ENCODE measurements around the gene BMP6. TPM values are rescaled to one million over a fixed set of nuclear protein-coding genes. Genes with fewer than 3 reads are reported as not detected.

Gene BMP6
- polyA plus RNA-seq, 3 donors = not detected

DNA sequence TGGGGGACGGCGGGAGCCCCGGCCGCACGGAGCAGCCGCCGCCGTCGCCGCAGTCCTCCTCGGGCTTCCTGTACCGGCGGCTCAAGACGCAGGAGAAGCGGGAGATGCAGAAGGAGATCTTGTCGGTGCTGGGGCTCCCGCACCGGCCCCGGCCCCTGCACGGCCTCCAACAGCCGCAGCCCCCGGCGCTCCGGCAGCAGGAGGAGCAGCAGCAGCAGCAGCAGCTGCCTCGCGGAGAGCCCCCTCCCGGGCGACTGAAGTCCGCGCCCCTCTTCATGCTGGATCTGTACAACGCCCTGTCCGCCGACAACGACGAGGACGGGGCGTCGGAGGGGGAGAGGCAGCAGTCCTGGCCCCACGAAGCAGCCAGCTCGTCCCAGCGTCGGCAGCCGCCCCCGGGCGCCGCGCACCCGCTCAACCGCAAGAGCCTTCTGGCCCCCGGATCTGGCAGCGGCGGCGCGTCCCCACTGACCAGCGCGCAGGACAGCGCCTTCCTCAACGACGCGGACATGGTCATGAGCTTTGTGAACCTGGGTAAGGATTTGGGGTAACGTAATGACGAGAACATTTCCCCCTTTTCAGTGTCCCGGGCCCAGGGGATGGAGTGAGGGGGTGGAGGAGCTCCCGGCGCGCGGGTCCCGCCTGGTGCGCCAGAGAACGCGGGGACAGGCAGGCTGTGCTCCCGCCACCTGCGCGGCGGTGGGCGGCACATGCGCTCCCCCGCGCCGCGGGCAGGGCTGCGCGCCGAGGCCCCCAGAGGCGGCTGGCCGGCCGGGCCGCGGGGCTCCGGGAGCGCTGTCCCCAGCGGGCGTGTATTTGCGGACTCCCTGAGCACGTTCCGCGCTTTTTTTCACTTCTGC is 1.4 kb downstream of the BMP6 start:
- peaks cover 0 to 9% of the 10 kb centered on the region in 2 donors for H3K36me3 Mint-ChIP-seq
- no peak overlapping the region for H3K27ac Mint-ChIP-seq
- TF ChIP-seq CTCF (IDR thresholded peaks at IDR 0.05) = no peak
- DNase-seq = peak in 1 of 3 donors; percentile 17
- Histone ChIP-seq H3K27me3 (ENCODE audit: control insufficient read depth in 2 of 2, insufficient read depth in 2 of 2, low read length in 2 of 2) (peaks cover 71 to 85% of the 10 kb centered on the region in 2 donors), H3K79me2 (ENCODE audit: insufficient read depth, low read length) (no peaks in the 10 kb centered on the region), H3K9me3 (replicated peaks in 1 of 2; ENCODE audit: control insufficient read depth in 1 of 2, insufficient read depth in 1 of 2, low read length in 2 of 2) (peaks cover 0 to 25% of the 10 kb centered on the region in 2 donors), H3K4me2 (replicated peaks; ENCODE audit: extremely low read depth, low read length, poor library complexity, severe bottlenecking) (peak overlapping the region; percentile 82), H4K20me1 (ENCODE audit: insufficient read depth, low read length) (no peaks in the 10 kb centered on the region), H3K4me3 (replicated peaks in 1 of 3; ENCODE audit: low read depth in 2 of 3, low read length in 3 of 3) (peak overlapping the region in 1 of 3 experiments; percentile 60), H3K9ac (ENCODE audit: insufficient read depth, low read length, poor library complexity, severe bottlenecking) (peak overlapping the region; percentile 36), H3K4me1 (ENCODE audit: control insufficient read depth in 1 of 2, insufficient read depth in 2 of 2, low read length in 2 of 2) (peaks cover 22 to 33% of the 10 kb centered on the region in 2 donors), H3K36me3 (replicated peaks in 1 of 2; ENCODE audit: control insufficient read depth in 1 of 2, insufficient read depth in 2 of 2, low read length in 2 of 2) (no peaks in the 10 kb centered on the region), H2AFZ (ENCODE audit: insufficient read depth, low read depth, low read length, poor library complexity, severe bottlenecking) (no peak overlapping the region), H3K27ac (ENCODE audit: low read depth in 1 of 2, low read length in 2 of 2) (no peak overlapping the region)
- under 1% methylated on average over 94 of the region's 97 CpGs for WGBS (ENCODE audit: insufficient coverage)
- H3K9me3 Mint-ChIP-seq = peaks cover 0 to 18% (median 10%) of the 10 kb centered on the region in 7 donors
- H3K4me1 Mint-ChIP-seq = peaks cover 34% of the 10 kb centered on the region
- H3K27me3 Mint-ChIP-seq (ENCODE audit: low read depth in 3 of 3) = peaks cover 77 to 87% (median 78%) of the 10 kb centered on the region in 3 donors
- peak overlapping the region; percentile 69 to 90 for H3K4me3 Mint-ChIP-seq
- intact Hi-C loops (cut with micrococcal nuclease) = loop anchor here in 1 of 2 donors (5.0 kb wide), 1 partner anchor 180 kb away; no protein-coding TSS in a partner anchor

DNA sequence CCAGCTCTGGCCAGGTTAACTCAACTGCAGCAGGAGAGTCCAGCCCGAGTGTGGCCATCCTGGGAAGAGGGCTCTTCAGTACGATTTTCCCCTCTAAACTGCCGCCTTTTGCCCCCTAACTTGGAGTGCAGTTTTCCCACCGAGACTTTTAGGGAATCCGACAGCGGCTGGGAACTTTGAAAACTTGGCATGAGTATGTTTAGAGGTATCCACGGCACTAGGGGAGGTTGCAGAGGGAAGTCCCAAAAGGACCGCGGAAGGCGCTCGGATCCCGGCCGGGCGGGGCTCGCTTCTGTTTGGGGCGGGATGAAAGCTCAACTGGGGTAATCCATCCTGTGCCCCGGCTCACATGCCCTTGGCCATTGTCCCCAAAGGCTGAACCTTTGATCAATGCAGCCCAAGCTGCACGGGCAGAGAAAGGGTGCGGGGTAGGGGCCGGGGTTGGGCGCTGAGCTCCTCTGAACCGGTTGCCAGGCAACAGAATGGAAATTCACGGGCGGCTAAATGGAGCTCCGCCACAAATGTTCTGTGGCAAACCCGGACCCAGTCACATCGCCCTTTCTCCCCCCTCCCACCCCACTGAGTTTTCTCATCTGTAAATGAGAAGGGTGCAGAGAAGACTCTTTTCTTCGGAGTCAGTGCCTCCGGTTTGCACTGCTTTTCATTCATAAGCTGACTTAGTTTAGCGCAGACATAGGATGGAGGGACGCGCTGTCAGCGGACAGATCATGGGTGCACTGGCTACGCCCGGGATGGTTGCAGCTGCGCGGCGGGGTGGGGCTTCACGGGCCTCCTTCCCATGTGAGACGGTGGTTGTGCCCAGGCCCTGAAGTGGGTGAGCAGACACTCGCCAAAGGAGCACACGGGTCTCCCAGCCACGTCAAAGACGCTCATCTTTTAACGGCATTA is 2.3 kb downstream of the BMP6 start:
- H3K27ac Mint-ChIP-seq = peak overlapping the region in 1 of 7 donors; percentile 61
- Histone ChIP-seq H3K27me3 (ENCODE audit: control insufficient read depth in 2 of 2, insufficient read depth in 2 of 2, low read length in 2 of 2) (peaks cover 69 to 80% of the 10 kb centered on the region in 2 donors), H3K36me3 (replicated peaks in 1 of 2; ENCODE audit: control insufficient read depth in 1 of 2, insufficient read depth in 2 of 2, low read length in 2 of 2) (no peaks in the 10 kb centered on the region), H4K20me1 (ENCODE audit: insufficient read depth, low read length) (no peaks in the 10 kb centered on the region), H3K4me2 (replicated peaks; ENCODE audit: extremely low read depth, low read length, poor library complexity, severe bottlenecking) (peak overlapping the region; percentile 82), H3K9me3 (replicated peaks in 1 of 2; ENCODE audit: control insufficient read depth in 1 of 2, insufficient read depth in 1 of 2, low read length in 2 of 2) (peaks cover 0 to 25% of the 10 kb centered on the region in 2 donors), H3K9ac (ENCODE audit: insufficient read depth, low read length, poor library complexity, severe bottlenecking) (no peak overlapping the region), H2AFZ (ENCODE audit: insufficient read depth, low read depth, low read length, poor library complexity, severe bottlenecking) (no peak overlapping the region), H3K4me1 (ENCODE audit: control insufficient read depth in 1 of 2, insufficient read depth in 2 of 2, low read length in 2 of 2) (peaks cover 22 to 33% of the 10 kb centered on the region in 2 donors), H3K27ac (ENCODE audit: low read depth in 1 of 2, low read length in 2 of 2) (no peak overlapping the region), H3K79me2 (ENCODE audit: insufficient read depth, low read length) (no peaks in the 10 kb centered on the region), H3K4me3 (replicated peaks in 1 of 3; ENCODE audit: low read depth in 2 of 3, low read length in 3 of 3) (peak overlapping the region in 1 of 3 experiments; percentile 60)
- TF ChIP-seq CTCF (IDR thresholded peaks at IDR 0.05) = no peak
- 2% methylated on average over 32 of the region's 45 CpGs for WGBS (ENCODE audit: insufficient coverage)
- H3K4me3 Mint-ChIP-seq = peak overlapping the region; percentile 66 to 86
- peaks cover 32% of the 10 kb centered on the region for H3K4me1 Mint-ChIP-seq
- DNase-seq = peak in 1 of 3 donors; percentile 21
- H3K36me3 Mint-ChIP-seq = peaks cover 0 to 9% of the 10 kb centered on the region in 2 donors
- intact Hi-C loops (cut with micrococcal nuclease) = loop anchor here in 1 of 2 donors (5.0 kb wide), 1 partner anchor 179 kb away; no protein-coding TSS in a partner anchor
- H3K27me3 Mint-ChIP-seq (ENCODE audit: low read depth in 3 of 3) = peaks cover 78 to 87% (median 81%) of the 10 kb centered on the region in 3 donors
- peaks cover 0 to 18% (median 10%) of the 10 kb centered on the region in 7 donors for H3K9me3 Mint-ChIP-seq

Data from CD14-positive monocyte (primary cell).